Erythroblast (primary cell): Measurements from ENCODE around the gene ERCC5.

ENCODE experiments used
- DNase-seq, 2 experiments: peaks; one replicate each; lab custom pipeline; 2025; lab: John Stamatoyannopoulos, UW
- GATA1 ChIP-seq: IDR thresholded peaks from 2 replicates; pipeline ENCODE4 v1.6.1; 2011; ENCODE audit warnings: low read depth, mild to moderate bottlenecking, control low read depth, low read length, moderate library complexity
- POLR2A ChIP-seq: IDR thresholded peaks from 2 replicates; pipeline ENCODE4 v1.6.1; 2011; ENCODE audit warnings: mild to moderate bottlenecking, low read length

ERCC5 gene

DNA sequence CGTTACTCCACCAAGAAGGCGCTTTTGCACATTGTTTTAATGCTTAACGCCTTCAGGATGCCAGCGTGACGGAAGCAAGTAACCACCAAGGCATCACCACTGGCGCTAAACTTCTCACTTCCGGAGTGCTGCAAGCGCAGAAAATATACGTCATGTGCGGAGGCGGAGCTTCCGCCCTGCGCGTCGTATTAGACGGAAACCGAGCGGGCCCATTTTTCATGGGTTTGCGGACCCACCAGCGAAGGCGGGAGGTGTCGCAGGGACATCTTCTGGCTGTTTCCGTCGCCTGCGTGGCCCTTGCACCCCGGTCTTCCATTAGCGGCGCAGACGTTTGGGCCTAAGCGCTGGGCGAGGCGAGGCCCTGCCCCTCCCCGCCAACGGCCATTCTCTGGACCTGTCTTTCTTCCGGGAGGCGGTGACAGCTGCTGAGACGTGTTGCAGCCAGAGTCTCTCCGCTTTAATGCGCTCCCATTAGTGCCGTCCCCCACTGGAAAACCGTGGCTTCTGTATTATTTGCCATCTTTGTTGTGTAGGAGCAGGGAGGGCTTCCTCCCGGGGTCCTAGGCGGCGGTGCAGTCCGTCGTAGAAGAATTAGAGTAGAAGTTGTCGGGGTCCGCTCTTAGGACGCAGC is at the start of gene ERCC5:
Gene ERCC5, plus strand, starts transcription at position 403 of the 631 bp plus-strand sequence. CDS start 235 bp downstream, outside the sequence.
- DNase-seq = peak; percentile 98

DNA sequence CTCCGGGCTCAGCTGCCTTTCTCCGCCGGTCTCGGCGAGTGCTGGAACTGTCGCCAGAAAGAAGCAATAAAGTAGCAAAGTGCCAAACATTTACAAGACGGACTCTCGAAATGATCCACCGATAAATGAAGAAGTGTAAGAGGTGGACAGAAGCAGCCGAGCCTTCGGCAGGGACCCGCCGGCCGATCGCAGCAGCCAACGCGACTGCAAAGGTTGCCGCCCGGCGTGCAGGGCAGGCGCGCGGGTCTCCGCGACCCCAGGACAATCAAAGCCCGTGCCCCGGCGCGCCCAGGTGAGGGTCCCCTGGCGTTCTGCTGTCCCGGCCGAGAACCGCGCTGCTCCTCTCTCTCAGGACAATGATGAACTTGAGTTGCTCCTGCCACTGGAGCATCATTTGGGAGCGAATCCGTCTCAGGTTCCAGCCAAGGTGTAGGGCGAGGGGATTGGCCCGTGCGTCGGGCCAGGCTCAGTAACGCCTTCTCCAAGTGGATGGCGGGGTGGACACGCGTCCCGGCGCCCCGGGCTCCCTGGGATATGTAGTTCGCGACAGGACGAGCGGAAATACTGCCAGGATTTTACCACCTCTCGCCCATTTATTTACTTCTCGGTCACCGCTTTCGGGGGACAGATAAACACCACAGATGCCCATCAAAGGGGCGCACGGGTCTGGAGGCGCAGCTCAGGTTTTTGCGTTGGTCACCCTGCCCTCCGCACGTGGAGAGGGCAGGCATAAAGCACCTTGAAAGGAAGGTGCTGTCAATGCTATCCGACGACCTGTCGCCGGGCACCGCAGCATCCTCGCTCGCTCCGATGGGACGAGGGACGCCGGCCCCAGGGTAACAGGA is 47.0 kb upstream of the ERCC5 start, which contains the start of the genes BIVM and POGLUT2:
Gene BIVM, plus strand, starts transcription at position 539 of the 845 bp plus-strand sequence. CDS start 8,149 bp downstream, outside the sequence.
Gene POGLUT2, minus strand, starts transcription at position 396 of the 845 bp plus-strand sequence. Its CDS starts 306 bp downstream, at position 90.
- DNase-seq = peak; percentile 86
- TF ChIP-seq POLR2A = no peak
- TF ChIP-seq GATA1 = no peak

More for the DNA sequence above, at the start of gene ERCC5:
- TF ChIP-seq POLR2A = peak; percentile 98
- TF ChIP-seq GATA1 = no peak

DNA sequence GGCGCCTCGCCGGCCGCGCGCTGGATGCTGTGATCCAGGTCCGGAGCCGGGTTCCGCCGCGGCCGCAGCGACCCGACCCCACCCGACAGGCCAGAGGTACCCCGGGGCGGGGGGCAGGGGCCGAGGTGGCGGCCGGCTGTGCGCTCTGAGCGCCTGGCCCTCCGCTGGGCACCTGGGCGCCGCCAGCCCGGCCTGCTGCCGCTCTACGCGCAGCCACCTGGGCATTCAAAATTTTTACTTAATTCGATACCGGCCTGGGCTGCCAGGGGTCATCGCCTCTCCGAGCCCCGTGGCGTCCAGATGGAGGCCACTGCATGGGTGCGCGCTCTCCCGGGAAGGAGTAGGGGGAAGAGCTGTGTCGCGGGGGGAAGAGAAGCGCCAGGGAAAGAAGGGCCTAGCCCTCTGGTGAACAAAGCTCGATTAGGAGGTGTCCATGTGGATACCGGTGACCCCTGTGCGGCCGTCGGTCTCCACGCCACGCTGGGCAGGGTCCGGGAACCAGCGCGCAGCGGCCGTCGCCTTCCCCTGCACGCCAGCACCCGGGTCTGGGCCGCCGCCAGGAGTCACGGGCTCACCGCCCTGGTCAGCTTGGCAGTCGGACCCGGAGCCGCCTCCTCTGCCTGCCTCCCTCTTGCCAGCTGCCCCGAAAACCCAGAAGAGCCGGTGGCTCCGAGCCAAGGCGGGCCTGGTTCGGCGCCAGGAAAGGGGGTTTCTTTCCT is 46.2 kb upstream of the ERCC5 start:
- peak; percentile 3 for TF ChIP-seq POLR2A
- no peak for TF ChIP-seq GATA1
- DNase-seq = no peak

DNA sequence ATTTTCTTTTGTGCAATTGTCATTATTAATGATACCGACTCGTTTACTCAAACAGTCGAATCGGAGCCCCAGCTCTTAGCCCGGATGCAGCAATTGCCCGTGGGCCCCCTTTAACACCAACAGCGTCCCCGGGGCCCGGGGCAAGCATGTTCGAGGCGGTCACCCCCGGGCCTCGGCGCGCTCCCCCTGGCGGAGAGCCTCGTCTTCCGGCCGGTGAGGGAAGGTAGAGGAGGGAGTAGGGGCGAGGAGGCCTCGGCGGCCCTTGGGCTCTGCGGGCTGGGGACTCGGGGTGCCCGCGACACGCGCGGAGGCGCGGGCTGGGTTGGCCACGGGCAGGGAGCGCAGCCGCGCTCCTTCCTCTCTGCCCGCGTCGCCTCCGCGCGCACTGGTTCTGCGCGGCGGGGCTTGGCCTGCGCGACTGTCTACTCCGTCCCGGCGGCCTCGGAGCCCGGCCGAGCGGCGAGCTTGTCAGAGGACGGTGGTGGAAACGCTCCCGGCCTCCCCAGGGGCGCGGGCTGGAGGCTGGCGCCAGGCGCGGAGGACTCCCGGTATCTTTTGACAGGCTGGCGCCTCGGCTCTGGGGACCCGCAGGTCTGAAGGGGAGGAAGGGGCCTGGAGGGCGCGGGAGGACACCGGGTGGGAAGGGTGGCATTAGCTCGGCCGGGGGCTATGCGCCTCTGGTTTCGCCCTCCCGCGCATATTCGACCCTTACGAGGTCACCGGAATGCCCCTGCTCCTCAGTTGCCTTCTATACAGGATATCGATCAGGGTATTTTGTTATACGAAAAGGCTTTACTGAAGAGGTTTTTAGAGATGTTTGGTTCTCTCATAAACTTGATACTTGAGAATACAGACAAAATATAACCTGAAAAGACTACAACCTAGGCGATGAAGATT is 45.4 kb upstream of the ERCC5 start:
- no peak for TF ChIP-seq GATA1
- TF ChIP-seq POLR2A = peak; percentile 64
- peak; percentile 87 to 91 for DNase-seq

DNA sequence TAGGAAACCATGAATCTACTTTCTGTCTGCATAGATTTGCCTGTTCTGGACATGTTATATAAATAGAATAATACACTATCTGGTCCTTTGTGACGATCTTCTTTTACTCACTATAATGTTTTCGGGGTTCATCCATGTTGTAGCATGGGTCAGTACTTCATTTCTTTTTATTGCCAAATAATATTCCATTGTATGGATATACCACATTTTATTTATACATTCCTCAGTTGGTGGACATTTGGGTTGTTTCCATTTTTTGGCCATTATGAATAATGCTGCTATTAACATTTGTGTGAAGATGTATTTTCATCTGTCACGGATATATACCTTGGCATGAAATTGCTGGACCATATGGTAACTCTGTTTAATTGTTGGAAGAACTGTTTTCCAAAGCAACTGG is 40.2 kb upstream of the ERCC5 start:
- TF ChIP-seq GATA1 = no peak
- TF ChIP-seq POLR2A = no peak
- no peak for DNase-seq

DNA sequence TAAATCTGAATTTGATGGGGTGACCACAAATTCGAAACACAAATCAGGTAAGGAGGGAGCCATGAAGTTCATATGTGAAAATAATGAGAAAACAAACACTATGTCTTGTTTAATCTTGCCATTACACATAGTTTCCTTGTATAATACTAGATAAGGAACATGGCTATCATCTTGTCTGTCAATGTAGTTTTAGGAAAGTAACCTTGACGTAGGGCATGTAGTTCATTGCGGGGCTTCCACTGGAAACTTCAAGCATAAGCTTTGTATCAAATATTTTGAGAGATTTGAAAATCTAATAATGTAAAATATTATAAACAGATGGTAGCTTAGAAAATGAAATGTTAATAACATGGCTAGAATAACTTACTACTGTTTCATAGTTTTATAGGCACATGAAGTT is 38.1 kb upstream of the ERCC5 start:
- TF ChIP-seq POLR2A (no peak), GATA1 (no peak)
- no peak for DNase-seq

DNA sequence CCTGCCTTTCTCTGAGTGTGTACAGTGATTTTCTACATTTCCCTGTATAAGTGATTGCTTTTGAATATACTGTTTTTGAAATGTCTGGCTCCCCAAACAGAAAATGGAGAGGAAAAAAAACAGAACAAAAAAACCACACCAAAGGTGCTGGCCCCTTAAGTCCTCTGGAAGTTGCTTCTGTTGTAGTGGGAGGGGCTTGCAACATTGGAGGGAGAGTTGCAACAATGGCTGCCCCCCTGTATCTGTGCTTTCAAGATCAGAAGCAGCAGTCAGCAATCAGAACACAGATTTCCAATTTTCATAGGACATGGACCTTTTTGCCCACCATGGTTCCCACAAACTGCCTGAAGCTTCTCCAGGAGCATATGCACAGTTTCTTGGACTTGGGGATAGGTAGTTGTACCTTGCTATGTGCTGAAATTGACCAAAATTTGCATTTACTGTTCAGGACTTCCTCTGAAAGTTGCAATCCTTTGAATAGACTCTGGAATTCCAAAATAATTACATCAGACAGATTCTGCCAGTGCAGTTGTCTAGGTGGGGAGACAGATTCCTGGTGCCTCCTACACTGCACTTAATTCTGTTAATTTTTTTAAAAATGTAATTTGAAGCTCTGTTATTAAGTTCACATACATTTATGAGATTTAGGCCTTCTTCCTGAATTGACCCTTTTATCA is 33.1 kb upstream of the ERCC5 start:
- DNase-seq = no peak

DNA sequence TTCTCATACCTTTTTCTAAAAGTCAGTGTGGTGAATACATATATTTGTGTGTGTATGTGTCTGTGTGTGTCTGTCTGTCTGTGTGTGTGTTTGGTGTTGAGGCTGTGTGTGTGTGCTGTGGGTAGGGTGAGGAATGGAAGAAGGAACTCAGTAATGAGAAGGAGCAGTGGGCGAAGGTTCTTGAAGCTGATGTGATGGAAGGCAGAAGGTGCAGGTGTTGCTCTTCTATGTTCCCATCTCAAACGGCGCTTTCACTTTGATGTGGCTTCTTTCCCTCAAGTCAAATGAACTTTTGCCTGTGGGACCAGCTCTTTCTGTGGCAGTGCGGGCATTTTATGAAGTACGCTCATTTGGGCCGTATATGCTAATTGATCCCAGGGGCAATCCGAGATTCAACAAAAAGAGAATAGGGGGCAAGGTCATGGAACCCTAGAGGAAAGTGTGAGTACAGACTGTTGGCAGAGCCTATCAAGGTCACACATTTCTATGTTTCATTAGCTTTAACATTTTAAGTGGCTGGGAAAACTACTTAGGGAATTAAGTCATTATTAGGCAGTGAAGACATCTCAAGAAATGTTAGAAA is 31.7 kb upstream of the ERCC5 start:
- no peak for TF ChIP-seq POLR2A
- no peak for TF ChIP-seq GATA1
- DNase-seq = no peak

More for the DNA sequence above, 33.1 kb upstream of the ERCC5 start:
- TF ChIP-seq GATA1 = no peak
- no peak for TF ChIP-seq POLR2A

DNA sequence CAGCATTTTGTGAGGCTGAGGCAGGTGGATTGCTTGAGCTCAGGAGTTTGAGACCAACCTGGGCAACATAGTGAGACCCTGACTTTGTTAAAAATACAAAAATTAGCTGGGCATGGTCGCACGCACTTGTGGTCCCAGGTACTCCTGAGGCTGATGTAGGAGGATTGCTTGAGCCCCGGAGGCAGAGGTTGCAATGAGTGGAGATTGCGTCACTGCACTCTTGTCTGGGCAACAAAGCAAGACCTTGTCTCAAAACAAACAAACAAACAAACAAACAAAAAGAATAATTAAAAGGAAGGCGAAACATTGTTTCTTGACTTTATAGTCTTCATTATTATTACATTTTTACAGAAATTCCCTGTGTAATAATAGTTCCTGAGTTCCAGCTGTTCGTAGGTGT is 31.0 kb upstream of the ERCC5 start:
- TF ChIP-seq GATA1 = no peak
- no peak for TF ChIP-seq POLR2A
- no peak for DNase-seq

DNA sequence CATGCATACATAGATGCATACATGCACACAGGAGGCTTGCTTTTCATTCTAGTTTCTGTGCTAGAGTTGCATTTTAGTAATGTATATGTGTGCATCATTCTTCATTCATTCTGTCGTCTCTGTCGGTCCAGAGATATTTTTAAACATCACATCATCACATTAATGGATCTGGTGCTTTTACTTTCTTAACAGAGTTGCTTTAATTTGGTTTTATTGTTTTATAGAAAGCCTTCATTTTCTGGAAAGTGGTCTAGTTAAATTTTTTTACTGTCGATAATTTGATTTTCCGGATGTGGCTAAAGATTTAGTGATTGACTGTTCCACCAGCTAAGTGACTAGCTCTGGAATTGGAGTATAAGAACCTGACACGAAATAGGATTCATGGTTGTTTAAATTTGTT is 30.0 kb upstream of the ERCC5 start:
- DNase-seq = no peak
- TF ChIP-seq POLR2A = no peak

DNA sequence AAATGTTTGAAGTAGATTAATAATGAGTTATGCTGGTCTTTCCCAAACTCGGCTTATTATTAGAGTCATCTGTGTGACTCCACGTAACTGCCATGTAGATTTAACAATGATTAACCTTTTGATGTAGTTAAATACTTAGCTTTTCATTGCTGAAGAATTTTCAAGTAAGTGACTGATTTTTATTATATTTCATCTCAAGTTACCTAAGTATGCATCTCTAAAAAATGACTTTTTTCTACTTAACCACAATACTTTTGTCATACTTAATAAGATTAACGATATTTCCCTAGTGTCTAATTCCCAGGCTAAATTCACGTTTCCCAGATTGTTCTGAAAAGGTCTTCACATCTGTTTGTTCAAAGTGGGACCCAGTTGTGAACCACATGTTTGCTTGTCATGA is 29.1 kb upstream of the ERCC5 start:
- DNase-seq = no peak
- TF ChIP-seq GATA1 (no peak), POLR2A (no peak)

DNA sequence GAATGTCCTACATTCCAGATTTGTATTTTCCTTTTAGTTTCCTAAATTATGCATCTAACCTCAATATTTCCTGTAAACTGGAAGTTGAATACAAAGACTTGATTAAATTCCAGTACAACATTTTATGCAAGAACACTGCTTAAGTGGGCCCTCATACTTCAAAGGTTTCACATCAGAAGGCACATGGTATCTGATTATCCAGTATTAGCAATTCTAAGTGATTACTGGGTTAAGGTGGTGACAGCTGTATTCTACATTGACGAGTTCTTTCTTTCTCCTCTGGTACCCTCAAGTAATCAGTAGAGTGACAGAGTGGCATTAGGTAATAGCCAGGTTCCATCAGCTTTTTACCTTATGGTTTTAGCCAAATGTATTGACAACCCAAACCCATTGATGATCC is 28.6 kb upstream of the ERCC5 start:
- no peak for DNase-seq
- no peak for TF ChIP-seq POLR2A
- TF ChIP-seq GATA1 = no peak
